Esophagus muscularis mucosa (tissue), 4 donors: ENCODE data around the gene NOCT.

Experiments used
- EP300 ChIP-seq: sonication (generic); formaldehyde crosslinking; IDR thresholded peaks from one replicate; pipeline ENCODE4 v1.6.1; 2017; ENCODE audit warnings: antibody characterized with exemption
- POLR2A ChIP-seq: fragments of 450-650 bp; IDR thresholded peaks from one replicate; pipeline ENCODE4 v1.6.1; 2017; ENCODE audit warnings: antibody characterized with exemption, moderate library complexity, mild to moderate bottlenecking, low read depth
- POLR2AphosphoS5 ChIP-seq, 2 donors: sonication (generic); formaldehyde crosslinking; IDR thresholded peaks; one replicate each; pipeline ENCODE4 v1.6.1; 2017; ENCODE audit warnings: antibody characterized with exemption in 2 of 2
- TF ChIP-seq, protein P1 (sequence below), 3 experiments: fragments of 200-600 bp in 2 of 3; fragments of 450-650 bp in 1 of 3; sonication (generic) in 2 of 3; IDR thresholded peaks; one replicate each; pipeline ENCODE4 v1.5.1; 2017 to 2019; ENCODE audit warnings: antibody characterized with exemption in 3 of 3, mild to moderate bottlenecking in 2 of 3, moderate library complexity in 1 of 3

DNA sequence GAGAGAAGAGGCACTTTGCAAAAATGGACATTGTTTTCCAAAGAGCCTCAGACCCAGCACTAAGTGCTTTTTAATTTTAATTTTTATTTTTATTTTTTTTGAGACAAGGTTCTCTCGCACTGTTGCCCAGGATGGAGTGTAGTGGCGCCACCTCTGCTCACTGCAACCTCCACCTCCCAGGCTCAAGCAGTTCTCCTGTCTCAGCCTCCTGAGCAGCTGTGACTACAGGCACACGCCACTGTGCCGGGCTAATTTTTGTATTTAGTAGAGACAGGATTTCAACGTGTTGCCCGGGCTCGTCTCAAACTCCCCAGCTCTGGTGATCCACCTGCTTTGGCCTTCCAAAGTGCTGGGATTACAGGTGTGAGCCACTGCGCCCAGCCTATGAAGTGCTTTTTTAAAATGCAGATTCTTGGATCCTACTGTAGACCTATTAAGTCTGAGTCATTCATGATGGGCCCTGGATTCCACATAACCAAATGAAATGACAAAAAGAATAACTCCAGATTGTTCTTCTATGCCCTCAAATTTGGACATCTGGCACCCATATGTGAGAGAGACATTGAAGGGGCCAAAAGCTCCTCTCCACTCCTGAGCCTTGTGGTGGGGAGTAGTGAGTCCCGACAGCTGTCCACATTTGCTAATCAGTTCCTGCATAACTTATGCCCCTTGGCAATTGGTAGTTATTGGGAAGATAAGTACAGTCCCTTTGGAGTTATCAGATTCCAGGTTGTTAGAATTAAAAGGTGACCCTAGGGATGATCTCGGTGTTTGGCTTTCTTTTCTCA, 3.6 kb downstream of the NOCT start:
- TF ChIP-seq, protein P1, sequence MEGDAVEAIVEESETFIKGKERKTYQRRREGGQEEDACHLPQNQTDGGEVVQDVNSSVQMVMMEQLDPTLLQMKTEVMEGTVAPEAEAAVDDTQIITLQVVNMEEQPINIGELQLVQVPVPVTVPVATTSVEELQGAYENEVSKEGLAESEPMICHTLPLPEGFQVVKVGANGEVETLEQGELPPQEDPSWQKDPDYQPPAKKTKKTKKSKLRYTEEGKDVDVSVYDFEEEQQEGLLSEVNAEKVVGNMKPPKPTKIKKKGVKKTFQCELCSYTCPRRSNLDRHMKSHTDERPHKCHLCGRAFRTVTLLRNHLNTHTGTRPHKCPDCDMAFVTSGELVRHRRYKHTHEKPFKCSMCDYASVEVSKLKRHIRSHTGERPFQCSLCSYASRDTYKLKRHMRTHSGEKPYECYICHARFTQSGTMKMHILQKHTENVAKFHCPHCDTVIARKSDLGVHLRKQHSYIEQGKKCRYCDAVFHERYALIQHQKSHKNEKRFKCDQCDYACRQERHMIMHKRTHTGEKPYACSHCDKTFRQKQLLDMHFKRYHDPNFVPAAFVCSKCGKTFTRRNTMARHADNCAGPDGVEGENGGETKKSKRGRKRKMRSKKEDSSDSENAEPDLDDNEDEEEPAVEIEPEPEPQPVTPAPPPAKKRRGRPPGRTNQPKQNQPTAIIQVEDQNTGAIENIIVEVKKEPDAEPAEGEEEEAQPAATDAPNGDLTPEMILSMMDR (IDR thresholded peaks at IDR 0.05) = no peak
- no peak for TF ChIP-seq POLR2A
- TF ChIP-seq POLR2AphosphoS5 (IDR thresholded peaks at IDR 0.05) = no peak
- no peak for TF ChIP-seq EP300
